Suprapubic skin (tissue), 4 donors: ENCODE measurements around the gene WDR86.

Source experiments
- CTCF ChIP-seq, 2 donors: fragments of 200-600 bp in 1 of 2; fragments of 450-650 bp in 1 of 2; sonication (generic) in 1 of 2; IDR thresholded peaks; one replicate each; pipeline ENCODE4 v1.5.1; 2016 to 2019; ENCODE audit warnings: antibody characterized with exemption in 2 of 2, mild to moderate bottlenecking in 1 of 2, moderate library complexity in 1 of 2
- POLR2A ChIP-seq, 2 donors: fragments of 450-650 bp; IDR thresholded peaks; one replicate each; pipeline ENCODE4 v1.6.1; 2017; ENCODE audit warnings: antibody characterized with exemption in 2 of 2, mild to moderate bottlenecking in 2 of 2, moderate library complexity in 2 of 2
- POLR2AphosphoS5 ChIP-seq, 3 donors: sonication (generic); formaldehyde crosslinking; IDR thresholded peaks; one replicate each; pipeline ENCODE4 v1.6.1; 2017; ENCODE audit warnings: antibody characterized with exemption in 3 of 3

- TF ChIP-seq POLR2AphosphoS5 (IDR thresholded peaks at IDR 0.05), result no peak
- TF ChIP-seq CTCF (IDR thresholded peaks at IDR 0.05), result no peak
- no peak for TF ChIP-seq POLR2A (IDR thresholded peaks at IDR 0.05)
Measured at GRCh38 chr7:151430391-151431205, 20.8 kb upstream of the WDR86 start.
